CD4-positive, alpha-beta T cell treated with Interleukin-2 at 100 ng/mL for 4 hours (primary cell): ENCODE data around the gene UROS.

Source experiments
- DNase-seq: peaks from one replicate; pipeline ENCODE4 v3.0.0-alpha.2; 2020; ENCODE audit warnings: low spot score

The UROS gene

GRCh38 chr10:125762692-125763648, 60.1 kb downstream of the UROS start:
- DNase-seq = no peak

- no peak for DNase-seq
These were observed 61.1 kb downstream of the UROS start for GRCh38 chr10:125761961-125762360.

GRCh38 chr10:125757742-125758141, 65.3 kb downstream of the UROS start:
- DNase-seq = no peak

- DNase-seq = no peak
These were observed 66.1 kb downstream of the UROS start for GRCh38 chr10:125756853-125757487.

GRCh38 chr10:125756196-125756595, 66.9 kb downstream of the UROS start:
- DNase-seq = no peak

GRCh38 chr10:125747417-125747816, 75.6 kb downstream of the UROS start:
- DNase-seq = no peak

GRCh38 chr10:125744909-125745308, 78.1 kb downstream of the UROS start:
- DNase-seq = no peak

GRCh38 chr10:125742465-125742864, 80.6 kb downstream of the UROS start:
- no peak for DNase-seq

GRCh38 chr10:125739994-125740679, 82.9 kb downstream of the UROS start:
- DNase-seq = no peak
